H1 (cell line): ENCODE data around the gene LRRC4C. TPM values are rescaled to one million over a fixed set of nuclear protein-coding genes. Genes with fewer than 3 reads are reported as not detected.

Experiments used
- CTCF ChIA-PET: fragments of 300-600 bp; sonication (Branson Sonifier 250); formaldehyde crosslinking; loops from one replicate; lab custom pipeline; 2021; ENCODE audit not compliant: partially characterized antibody; lab: Charles Lee
- POLR2A ChIA-PET: fragments of 300-600 bp; sonication (Branson Sonifier 250); formaldehyde crosslinking; loops from one replicate; lab custom pipeline; 2021; ENCODE audit warnings: inconsistent platforms; ENCODE audit not compliant: partially characterized antibody; lab: Charles Lee
- DNase-seq, 2 experiments: peaks; one replicate each; pipeline versions ENCODE4 v3.0.0 to v3.0.0-alpha.2; 2010 to 2022; ENCODE audit warnings: low spot score in 2 of 2, low read depth in 1 of 2, mixed read lengths in 1 of 2
- FAIRE-seq: peaks from 2 replicates; lab custom pipeline; 2011; peaks lifted over from hg19 to GRCh38; lab: Jason Lieb, UNC
- H2AFZ ChIP-seq: 2 replicates; pipeline ENCODE4 v1.8.1; 2012; ENCODE audit warnings: low read length, inconsistent platforms
- H2AK5ac ChIP-seq: 2 replicates; pipeline ENCODE4 v1.6.1; 2013; ENCODE audit warnings: low read depth, low read length
- H2BK120ac ChIP-seq: replicated peaks from 2 replicates; pipeline ENCODE3; 2013; ENCODE audit warnings: low read depth, low read length, inconsistent platforms
- H2BK12ac ChIP-seq: 2 replicates; pipeline ENCODE4 v1.6.1; 2013; ENCODE audit warnings: low read depth, low read length
- H2BK15ac ChIP-seq: 2 replicates; pipeline ENCODE4 v1.6.1; 2013; ENCODE audit warnings: low read length
- H2BK20ac ChIP-seq: 2 replicates; pipeline ENCODE4 v1.6.1; 2013; ENCODE audit warnings: low read length
- H2BK5ac ChIP-seq: 2 replicates; pipeline ENCODE4 v1.6.1; 2013; ENCODE audit warnings: low read depth, low read length
- H3K14ac ChIP-seq: 2 replicates; pipeline ENCODE4 v1.6.1; 2013; ENCODE audit warnings: inconsistent platforms; ENCODE audit not compliant: insufficient read length
- H3K18ac ChIP-seq: 2 replicates; pipeline ENCODE4 v1.6.1; 2013; ENCODE audit warnings: low read length; ENCODE audit errors: extremely low read depth
- H3K23ac ChIP-seq: 2 replicates; pipeline ENCODE4 v1.6.1; 2013; ENCODE audit warnings: inconsistent platforms; ENCODE audit not compliant: insufficient read length
- H3K23me2 ChIP-seq: 2 replicates; pipeline ENCODE4 v1.6.1; 2013; ENCODE audit warnings: low read depth, low read length
- H3K27ac ChIP-seq: 2 replicates; pipeline ENCODE4 v1.6.1; 2011; ENCODE audit warnings: low read depth, low read length, inconsistent platforms
- H3K27me3 ChIP-seq, 4 experiments: replicated peaks in 1 of 4; 1 replicate in 1 of 4; 2 replicates in 3 of 4; pipeline versions ENCODE4 v1.6.1 to v1.8.1; 2011 to 2013; ENCODE audit warnings: low read length in 3 of 4, mild to moderate bottlenecking in 3 of 4, inconsistent platforms in 2 of 4, mixed read lengths in 2 of 4, moderate library complexity in 1 of 4; ENCODE audit not compliant: control insufficient read depth in 3 of 4, insufficient read depth in 3 of 4; ENCODE audit errors: extremely low read depth in 1 of 4
- H3K36me3 ChIP-seq, 4 experiments: 2 replicates each; pipeline versions ENCODE4 v1.6.1 to v1.8.1; 2011 to 2013; ENCODE audit warnings: mild to moderate bottlenecking in 4 of 4, low read length in 3 of 4, moderate library complexity in 2 of 4, control low read depth in 1 of 4, inconsistent platforms in 1 of 4; ENCODE audit not compliant: insufficient read depth in 4 of 4, control insufficient read depth in 2 of 4
- H3K4ac ChIP-seq: replicated peaks from 2 replicates; pipeline ENCODE3; 2013; ENCODE audit warnings: low read length, low read depth, mixed read lengths, inconsistent platforms; ENCODE audit not compliant: insufficient read length
- H3K4me1 ChIP-seq, 4 experiments: replicated peaks in 1 of 4; 1 replicate in 1 of 4; 2 replicates in 3 of 4; pipeline versions ENCODE4 v1.6.1 to v1.8.1; 2011 to 2013; ENCODE audit warnings: low read length in 3 of 4, inconsistent platforms in 2 of 4, mixed read lengths in 1 of 4; ENCODE audit not compliant: insufficient read depth in 4 of 4, control insufficient read depth in 3 of 4
- H3K4me2 ChIP-seq, 2 experiments: 2 replicates each; pipeline versions ENCODE4 v1.6.1 to v1.8.1; 2011 to 2013; ENCODE audit warnings: low read depth in 2 of 2, low read length in 2 of 2, control low read depth in 1 of 2, inconsistent platforms in 1 of 2, mild to moderate bottlenecking in 1 of 2; ENCODE audit not compliant: insufficient read depth in 1 of 2
- H3K4me3 ChIP-seq, 4 experiments: fragments of 200-600, 300-600 bp in 1 of 4; sonication (generic), shearing (Covaris generic), sonication (Bioruptor Twin) in 1 of 4; 2 replicates each; pipeline versions ENCODE4 v1.5.1 to v1.8.1; 2011 to 2016; ENCODE audit warnings: low read length in 4 of 4, low read depth in 3 of 4, control low read depth in 2 of 4, inconsistent platforms in 2 of 4, mild to moderate bottlenecking in 2 of 4, mixed read lengths in 1 of 4, moderate library complexity in 1 of 4; ENCODE audit not compliant: insufficient read depth in 2 of 4; ENCODE audit errors: extremely low read depth in 1 of 4
- H3K56ac ChIP-seq: replicated peaks from 2 replicates; pipeline ENCODE3; 2013; ENCODE audit warnings: low read depth, mild to moderate bottlenecking, mixed read lengths, low read length, inconsistent platforms; ENCODE audit not compliant: insufficient read length
- H3K79me1 ChIP-seq: 2 replicates; pipeline ENCODE4 v1.6.1; 2013; ENCODE audit warnings: low read depth, low read length, control low read depth
- H3K79me2 ChIP-seq, 2 experiments: 2 replicates each; pipeline versions ENCODE4 v1.6.1 to v1.8.1; 2012 to 2013; ENCODE audit warnings: low read length in 2 of 2, mild to moderate bottlenecking in 2 of 2, inconsistent platforms in 1 of 2; ENCODE audit not compliant: insufficient read depth in 2 of 2, control insufficient read depth in 1 of 2
- H3K9ac ChIP-seq, 4 experiments: replicated peaks in 1 of 4; 1 replicate in 1 of 4; 2 replicates in 3 of 4; pipeline versions ENCODE4 v1.6.1 to v1.8.1; 2011 to 2013; ENCODE audit warnings: low read depth in 3 of 4, low read length in 3 of 4, control low read depth in 2 of 4, mild to moderate bottlenecking in 2 of 4, moderate library complexity in 2 of 4, inconsistent platforms in 1 of 4; ENCODE audit errors: extremely low read depth in 1 of 4
- H3K9me3 ChIP-seq, 2 experiments: 2 replicates each; pipeline versions ENCODE4 v1.6.1 to v1.8.1; 2012 to 2013; ENCODE audit warnings: mild to moderate bottlenecking in 2 of 2, moderate library complexity in 2 of 2, control low read depth in 1 of 2, inconsistent platforms in 1 of 2, low read depth in 1 of 2, low read length in 1 of 2, mixed read lengths in 1 of 2; ENCODE audit not compliant: insufficient read depth in 2 of 2
- H4K20me1 ChIP-seq, 2 experiments: replicated peaks in 1 of 2; 2 replicates each; pipeline versions ENCODE3 to v1.8.1; 2011 to 2013; ENCODE audit warnings: inconsistent platforms in 2 of 2, low read length in 2 of 2, mild to moderate bottlenecking in 1 of 2; ENCODE audit not compliant: insufficient read depth in 2 of 2, control insufficient read depth in 1 of 2
- H4K5ac ChIP-seq: 2 replicates; pipeline ENCODE4 v1.6.1; 2013; ENCODE audit warnings: low read length, low read depth, mixed read lengths, inconsistent platforms; ENCODE audit not compliant: insufficient read length
- H4K8ac ChIP-seq: 2 replicates; pipeline ENCODE4 v1.8.0; 2013; ENCODE audit warnings: mild to moderate bottlenecking, moderate library complexity, low read length, inconsistent platforms; ENCODE audit not compliant: insufficient read depth; ENCODE audit errors: extremely low read depth
- H4K91ac ChIP-seq: replicated peaks from 2 replicates; pipeline ENCODE3; 2013; ENCODE audit warnings: low read length, mixed read lengths, inconsistent platforms; ENCODE audit not compliant: insufficient read length
- ASH2L ChIP-seq: fragments of 200-600, 300-600 bp; sonication (generic); IDR thresholded peaks from one replicate; pipeline ENCODE4 v1.7.1; 2017; ENCODE audit warnings: low read length
- CEBPB ChIP-seq: IDR thresholded peaks from 2 replicates; pipeline ENCODE4 v1.6.1; 2012; ENCODE audit warnings: low read depth, low read length
- CREB1 ChIP-seq: IDR thresholded peaks from 2 replicates; pipeline ENCODE4 v1.6.1; 2012; ENCODE audit warnings: inconsistent platforms
- WGBS, 2 experiments: shearing (Covaris generic) in 1 of 2; methylation state at CpG; one replicate each; pipeline versions ENCODE4 v1.1.6 to v1.1.7; 2013 to 2015; ENCODE audit warnings: low lambda C conversion rate in 2 of 2, mixed read lengths in 2 of 2, inconsistent platforms in 1 of 2, low coverage in 1 of 2, missing lambda C conversion rate in 1 of 2; ENCODE audit not compliant: insufficient replicate concordance in 2 of 2, insufficient coverage in 1 of 2, insufficient read length in 1 of 2; ENCODE audit errors: extremely low coverage in 1 of 2, missing lambda C conversion rate in 1 of 2; 5-methylcytosine and 5-hydroxymethylcytosine counted together
- polyA plus RNA-seq, 7 experiments: library from polyadenylated mRNA; depleted of rRNA in 3 of 7; stranded (reverse) in 5 of 7; unstranded in 2 of 7; fragments of >200 nt in 5 of 7; fragments of 200-250 nt in 2 of 7; gene quantifications; 1 replicate in 5 of 7; 2 replicates in 1 of 7; 4 replicates in 1 of 7; pipeline versions ENCODE4 v1.2.1 to v1.2.3, GENCODE V29; 2011 to 2013; ENCODE audit warnings: missing spikeins in 2 of 7, mixed read lengths in 2 of 7
- total RNA-seq: library from RNA; stranded (reverse); fragmentation: NEBNext Ultra II Directional; extraction: Animal tissue kit (Norgen Biotek cat#: 25700); gene quantifications from 2 replicates; pipeline ENCODE4 v1.2.1, GENCODE V29; 2021

Gene LRRC4C
- total and polyA plus RNA-seq, 2 of the 8 experiments (the other 6 are each of a cell fraction or from before 2014, with no cell fraction given) = 0.23 to 2.2 TPM

- Histone ChIP-seq H3K56ac (no peak overlapping the region), H3K9ac (no peak overlapping the region), H2BK5ac (no peak overlapping the region), H4K8ac (no peak overlapping the region), H2AFZ (no peak overlapping the region), H3K23ac (no peak overlapping the region), H2BK20ac (no peak overlapping the region), H3K4me3 (no peak overlapping the region), H4K20me1 (no peaks in the 10 kb centered on the region), H4K5ac (no peak overlapping the region), H2AK5ac (no peak overlapping the region), H2BK15ac (no peak overlapping the region), H3K14ac (no peak overlapping the region), H4K91ac (no peak overlapping the region), H3K27ac (no peak overlapping the region), H3K18ac (no peak overlapping the region), H3K79me2 (no peaks in the 10 kb centered on the region), H3K27me3 (peaks cover 0 to 2% (median under 1%) of the 10 kb centered on the region in 4 experiments; a peak in 4 of 7 replicates), H2BK120ac (no peak overlapping the region), H3K4ac (no peak overlapping the region), H3K36me3 (no peaks in the 10 kb centered on the region), H2BK12ac (no peak overlapping the region), H3K4me1 (peaks cover 0 to 3% (median 1%) of the 10 kb centered on the region in 4 experiments; a peak in 2 of 7 replicates), H3K4me2 (no peak overlapping the region), H3K23me2 (peaks cover 2% of the 10 kb centered on the region; the same call in 1 of the 2 replicates), H3K9me3 (no peaks in the 10 kb centered on the region), H3K79me1 (no peaks in the 10 kb centered on the region)
- ChIA-PET CTCF (interaction anchor here (0.5 kb wide), 1 partner anchor 21 kb away, joined by 4 read pairs; no protein-coding TSS in a partner anchor), POLR2A (no interaction called here)
- 89% methylated on average over 2 of the region's 2 CpGs; no CpG with 5 or more reads in 1 of the 2 experiments for WGBS, 2 experiments
- FAIRE-seq (no peak), DNase-seq (no peak)
- TF ChIP-seq CEBPB (no peak), ASH2L (no peak), CREB1 (no peak)
Measured at GRCh38 chr11:40285558-40285957, 1173.9 kb downstream of the LRRC4C start.
